ENCODE measurements around the gene ACTG1.

The ACTG1 gene

DNA sequence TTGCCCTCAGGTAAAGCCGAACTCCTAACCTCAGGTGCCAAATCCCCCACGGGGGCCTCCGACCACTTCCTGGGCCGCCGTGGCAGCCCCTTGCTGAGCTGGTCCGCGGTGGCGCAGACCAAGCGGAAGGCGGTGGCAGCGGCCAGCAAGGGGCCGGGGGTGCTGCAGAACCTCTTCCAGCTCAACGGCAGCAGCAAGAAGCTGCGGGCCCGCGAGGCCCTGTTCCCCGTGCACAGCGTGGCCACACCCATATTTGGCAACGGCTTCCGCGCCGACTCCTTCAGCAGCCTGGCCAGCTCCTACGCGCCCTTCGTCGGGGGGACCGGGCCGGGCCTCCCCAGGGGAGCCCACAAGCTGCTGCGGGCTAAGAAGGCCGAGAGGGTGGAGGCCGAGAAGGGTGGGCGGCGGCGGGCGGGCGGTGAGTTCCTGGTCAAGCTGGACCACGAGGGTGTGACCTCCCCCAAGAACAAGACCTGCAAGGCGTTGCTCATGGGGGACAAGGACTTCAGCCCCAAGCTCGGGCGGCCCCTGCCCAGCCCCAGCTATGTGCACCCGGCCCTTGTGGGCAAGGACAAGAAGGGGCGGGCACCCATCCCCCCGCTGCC is 51.6 kb downstream of the ACTG1 start:
- no peak for DNase-seq
